ENCODE results near the gene CMSS1. TPM values are rescaled to one million over a fixed set of nuclear protein-coding genes. Genes with fewer than 3 reads are reported as not detected.
"Not testable (repeated sequence)": the region's sequence is repeated elsewhere in the genome, so short reads cannot be mapped to it uniquely, and the experiment has no call there.

CMSS1 gene
- total RNA-seq, 5 donors from 2014 or later (not counting 1 experiment from before 2014, with no cell fraction given), result 16.2 to 22.0 (median 18.3) TPM

GRCh38 chr3:100225193-100225592 lies 407.5 kb downstream of the CMSS1 start:
- peaks cover 0 to 3% (median 0%) of the 10 kb centered on the region in 3 donors for H3K9me3 Mint-ChIP-seq
- no peak overlapping the region for H3K27ac Mint-ChIP-seq
- no peaks in the 10 kb centered on the region for H3K36me3 Mint-ChIP-seq
- H3K36me3 ChIP-seq (ENCODE audit: control insufficient read depth in 2 of 2, extremely low read depth in 1 of 2, insufficient read depth in 1 of 2, low read length in 1 of 2), result no peaks in the 10 kb centered on the region
- CTCF ChIA-PET, result interaction anchor here in 1 of 2 donors (0.8 kb wide), 1 partner anchor 14 kb away, joined by 4 read pairs; no protein-coding TSS in a partner anchor
- ATAC-seq (replicated peaks in 1 of 4) (no peak), DNase-seq (no peak)
- no peaks in the 10 kb centered on the region for H3K4me1 ChIP-seq (ENCODE audit: control insufficient read depth in 1 of 2, extremely low read depth in 1 of 2, insufficient read depth in 2 of 2, low read length in 2 of 2)
- no peaks in the 10 kb centered on the region for H3K9me3 ChIP-seq
- peaks cover 0 to 4% of the 10 kb centered on the region in 2 donors for H3K27me3 Mint-ChIP-seq
- H3K4me3 ChIP-seq (ENCODE audit: control insufficient read depth in 1 of 2, extremely low read depth in 1 of 2, low read length in 1 of 2), result no peak overlapping the region
- H3K27ac ChIP-seq (ENCODE audit: low read length), result no peak overlapping the region
- no peak overlapping the region for H3K4me3 Mint-ChIP-seq
- POLR2A ChIA-PET, result no interaction called here
- H3K27me3 ChIP-seq (replicated peaks in 1 of 2; ENCODE audit: control insufficient read depth in 2 of 2, extremely low read depth in 1 of 2, insufficient read depth in 2 of 2, low read length in 1 of 2), result no peaks in the 10 kb centered on the region
- WGBS (ENCODE audit: insufficient coverage), result 94% methylated on average over 26 of the region's 26 CpGs
- H3K4me1 Mint-ChIP-seq, result peaks cover 0 to 8% (median 5%) of the 10 kb centered on the region in 3 donors

- ATAC-seq (replicated peaks in 1 of 4), result no peak
- Mint-ChIP-seq H3K27ac (no peak overlapping the region), H3K4me1 (peaks cover 0 to 8% (median 5%) of the 10 kb centered on the region in 3 donors), H3K27me3 (peaks cover 1 to 4% of the 10 kb centered on the region in 2 donors), H3K4me3 (no peak overlapping the region), H3K9me3 (peaks cover 0 to under 1% (median 0%) of the 10 kb centered on the region in 3 donors), H3K36me3 (no peaks in the 10 kb centered on the region)
- Histone ChIP-seq H3K27me3 (replicated peaks in 1 of 2; ENCODE audit: control insufficient read depth in 2 of 2, extremely low read depth in 1 of 2, insufficient read depth in 2 of 2, low read length in 1 of 2) (no peaks in the 10 kb centered on the region), H3K4me3 (ENCODE audit: control insufficient read depth in 1 of 2, extremely low read depth in 1 of 2, low read length in 1 of 2) (no peak overlapping the region), H3K27ac (ENCODE audit: low read length) (no peak overlapping the region), H3K9me3 (no peaks in the 10 kb centered on the region), H3K36me3 (ENCODE audit: control insufficient read depth in 2 of 2, extremely low read depth in 1 of 2, insufficient read depth in 1 of 2, low read length in 1 of 2) (no peaks in the 10 kb centered on the region), H3K4me1 (ENCODE audit: control insufficient read depth in 1 of 2, extremely low read depth in 1 of 2, insufficient read depth in 2 of 2, low read length in 2 of 2) (no peaks in the 10 kb centered on the region)
- POLR2A ChIA-PET, result no interaction called here
- WGBS (ENCODE audit: insufficient coverage), result 93% methylated on average over 7 of the region's 8 CpGs
- DNase-seq, result no peak
- CTCF ChIA-PET, result interaction anchor here (0.7 to 0.8 kb wide), 2 partner anchors 13 to 157 kb away, joined by 3 to 4 read pairs; no protein-coding TSS in a partner anchor
These were observed 408.2 kb downstream of the CMSS1 start for GRCh38 chr3:100225883-100226282.

- Mint-ChIP-seq H3K27ac (no peak overlapping the region), H3K4me1 (peaks cover 0 to 8% (median 5%) of the 10 kb centered on the region in 3 donors), H3K36me3 (no peaks in the 10 kb centered on the region), H3K27me3 (peaks cover 0 to 5% of the 10 kb centered on the region in 2 donors), H3K4me3 (no peak overlapping the region), H3K9me3 (no peaks in the 10 kb centered on the region)
- H3K27ac ChIP-seq (ENCODE audit: low read length), result no peak overlapping the region
- no peaks in the 10 kb centered on the region for H3K36me3 ChIP-seq (ENCODE audit: control insufficient read depth in 2 of 2, extremely low read depth in 1 of 2, insufficient read depth in 1 of 2, low read length in 1 of 2)
- no peaks in the 10 kb centered on the region for H3K9me3 ChIP-seq
- ATAC-seq (replicated peaks in 1 of 4) (no peak), DNase-seq (no peak)
- H3K4me3 ChIP-seq (ENCODE audit: control insufficient read depth in 1 of 2, extremely low read depth in 1 of 2, low read length in 1 of 2), result no peak overlapping the region
- POLR2A ChIA-PET, result no interaction called here
- H3K4me1 ChIP-seq (ENCODE audit: control insufficient read depth in 1 of 2, extremely low read depth in 1 of 2, insufficient read depth in 2 of 2, low read length in 2 of 2), result no peaks in the 10 kb centered on the region
- no peaks in the 10 kb centered on the region for H3K27me3 ChIP-seq (replicated peaks in 1 of 2; ENCODE audit: control insufficient read depth in 2 of 2, extremely low read depth in 1 of 2, insufficient read depth in 2 of 2, low read length in 1 of 2)
- CTCF ChIA-PET, result interaction anchor here in 1 of 2 donors (0.7 kb wide), 1 partner anchor 158 kb away, joined by 3 read pairs; no protein-coding TSS in a partner anchor
- WGBS (ENCODE audit: insufficient coverage), result no CpG with 5 or more reads among the region's 6 CpGs
These were observed 409.2 kb downstream of the CMSS1 start for GRCh38 chr3:100226712-100227429.

- Mint-ChIP-seq H3K9me3 (no peaks in the 10 kb centered on the region), H3K4me3 (no peak overlapping the region), H3K27me3 (peaks cover 0 to 5% of the 10 kb centered on the region in 2 donors), H3K36me3 (no peaks in the 10 kb centered on the region), H3K4me1 (peaks cover 0 to 8% (median 5%) of the 10 kb centered on the region in 3 donors), H3K27ac (no peak overlapping the region)
- ChIA-PET POLR2A (no interaction called here), CTCF (no interaction called here)
- H3K36me3 ChIP-seq (ENCODE audit: control insufficient read depth in 2 of 2, extremely low read depth in 1 of 2, insufficient read depth in 1 of 2, low read length in 1 of 2), result no peaks in the 10 kb centered on the region
- no peak overlapping the region for H3K27ac ChIP-seq (ENCODE audit: low read length)
- DNase-seq (no peak), ATAC-seq (replicated peaks in 1 of 4) (no peak)
- H3K27me3 ChIP-seq (replicated peaks in 1 of 2; ENCODE audit: control insufficient read depth in 2 of 2, extremely low read depth in 1 of 2, insufficient read depth in 2 of 2, low read length in 1 of 2), result no peaks in the 10 kb centered on the region
- 88% methylated on average over 1 of the region's 2 CpGs for WGBS (ENCODE audit: insufficient coverage)
- no peaks in the 10 kb centered on the region for H3K4me1 ChIP-seq (ENCODE audit: control insufficient read depth in 1 of 2, extremely low read depth in 1 of 2, insufficient read depth in 2 of 2, low read length in 2 of 2)
- H3K4me3 ChIP-seq (ENCODE audit: control insufficient read depth in 1 of 2, extremely low read depth in 1 of 2, low read length in 1 of 2), result no peak overlapping the region
- no peaks in the 10 kb centered on the region for H3K9me3 ChIP-seq
These were observed 409.9 kb downstream of the CMSS1 start for GRCh38 chr3:100227511-100227921.

GRCh38 chr3:100228247-100228646 lies 410.6 kb downstream of the CMSS1 start:
- H3K27me3 Mint-ChIP-seq, result peaks cover 0 to 5% of the 10 kb centered on the region in 2 donors
- Histone ChIP-seq H3K27me3 (replicated peaks in 1 of 2; ENCODE audit: control insufficient read depth in 2 of 2, extremely low read depth in 1 of 2, insufficient read depth in 2 of 2, low read length in 1 of 2) (no peaks in the 10 kb centered on the region), H3K9me3 (no peaks in the 10 kb centered on the region), H3K4me3 (ENCODE audit: control insufficient read depth in 1 of 2, extremely low read depth in 1 of 2, low read length in 1 of 2) (no peak overlapping the region), H3K4me1 (ENCODE audit: control insufficient read depth in 1 of 2, extremely low read depth in 1 of 2, insufficient read depth in 2 of 2, low read length in 2 of 2) (no peaks in the 10 kb centered on the region), H3K36me3 (ENCODE audit: control insufficient read depth in 2 of 2, extremely low read depth in 1 of 2, insufficient read depth in 1 of 2, low read length in 1 of 2) (no peaks in the 10 kb centered on the region), H3K27ac (ENCODE audit: low read length) (no peak overlapping the region)
- H3K4me1 Mint-ChIP-seq, result peaks cover 0 to 8% (median 5%) of the 10 kb centered on the region in 3 donors
- WGBS (ENCODE audit: insufficient coverage), result no CpG with 5 or more reads among the region's 1 CpG
- ChIA-PET CTCF (no interaction called here), POLR2A (no interaction called here)
- H3K27ac Mint-ChIP-seq, result no peak overlapping the region
- H3K4me3 Mint-ChIP-seq, result no peak overlapping the region
- no peaks in the 10 kb centered on the region for H3K36me3 Mint-ChIP-seq
- no peaks in the 10 kb centered on the region for H3K9me3 Mint-ChIP-seq
- ATAC-seq (replicated peaks in 1 of 4) (no peak), DNase-seq (no peak)

- DNase-seq; H3K4me1 Mint-ChIP-seq; H3K9me3 Mint-ChIP-seq; H3K4me1 ChIP-seq (ENCODE audit: control insufficient read depth in 1 of 2, extremely low read depth in 1 of 2, insufficient read depth in 2 of 2, low read length in 2 of 2); H3K4me3 Mint-ChIP-seq; H3K4me3 ChIP-seq (ENCODE audit: control insufficient read depth in 1 of 2, extremely low read depth in 1 of 2, low read length in 1 of 2); H3K9me3 ChIP-seq; H3K36me3 ChIP-seq (ENCODE audit: control insufficient read depth in 2 of 2, extremely low read depth in 1 of 2, insufficient read depth in 1 of 2, low read length in 1 of 2); H3K27ac Mint-ChIP-seq; H3K36me3 Mint-ChIP-seq; ATAC-seq (replicated peaks in 1 of 4); H3K27ac ChIP-seq (ENCODE audit: low read length); H3K27me3 ChIP-seq (replicated peaks in 1 of 2; ENCODE audit: control insufficient read depth in 2 of 2, extremely low read depth in 1 of 2, insufficient read depth in 2 of 2, low read length in 1 of 2); H3K27me3 Mint-ChIP-seq: not testable (repeated sequence)
- POLR2A ChIA-PET, result interaction anchor here in 1 of 2 donors (0.6 to 0.7 kb wide), 2 partner anchors 105 to 1282 kb away, joined by 5 read pairs; no protein-coding TSS in a partner anchor
- CTCF ChIA-PET, result interaction anchor here in 1 of 2 donors (0.6 kb wide), 1 partner anchor 445 kb away, joined by 3 read pairs; no protein-coding TSS in a partner anchor
- whole genome bisulfite sequencing (ENCODE audit: insufficient coverage), result 83% methylated on average over 2 of the region's 3 CpGs
These were observed 411.5 kb downstream of the CMSS1 start for GRCh38 chr3:100229188-100229587.
